SK-N-SH treated with all-trans-retinoic acid at 6 μM for 48 hours (cell line): Measurements from ENCODE around the gene ZFP37.

Source experiments
- ATAC-seq: fragments of 200-7000 bp; cut with Tn5 transposase; 3 replicates; pipeline ENCODE4 v1.9.1; 2020; ENCODE audit warnings: mild to moderate bottlenecking, moderate library complexity
- ARNTL ChIP-seq: fragments of 450-650 bp; formaldehyde crosslinking; IDR thresholded peaks from 2 replicates; pipeline ENCODE4 v1.5.0; 2020; ENCODE audit warnings: low read depth, mild to moderate bottlenecking, moderate library complexity, borderline replicate concordance
- ISL1 ChIP-seq: fragments of 250-450 bp; sonication (Bioruptor Pico); IDR thresholded peaks from 2 replicates; pipeline ENCODE4 v2.1.2; 2022; ENCODE audit warnings: mild to moderate bottlenecking, moderate library complexity
- PATZ1 ChIP-seq: fragments of 250-450 bp; sonication (Bioruptor Pico); IDR thresholded peaks from 2 replicates; pipeline ENCODE4 v1.8.0; 2020; ENCODE audit warnings: mild to moderate bottlenecking, moderate library complexity, borderline replicate concordance
- PPARA ChIP-seq: fragments of 250-450 bp; sonication (Bioruptor Pico); IDR thresholded peaks from 2 replicates; pipeline ENCODE4 v1.5.0; 2020; ENCODE audit warnings: mild to moderate bottlenecking, borderline replicate concordance
- SNAI2 ChIP-seq: fragments of 250-450 bp; sonication (Bioruptor Pico); IDR thresholded peaks from 2 replicates; pipeline ENCODE4 v1.5.0; 2020; ENCODE audit warnings: mild to moderate bottlenecking, moderate library complexity
- TCF4 ChIP-seq: fragments of 250-450 bp; sonication (Bioruptor Pico); IDR thresholded peaks from 2 replicates; pipeline ENCODE4 v1.8.0; 2021; ENCODE audit warnings: mild to moderate bottlenecking, moderate library complexity, borderline replicate concordance
- ZFP3 ChIP-seq: fragments of 250-450 bp; sonication (Bioruptor Pico); IDR thresholded peaks from 2 replicates; pipeline ENCODE4 v1.5.0; 2020; ENCODE audit warnings: mild to moderate bottlenecking, moderate library complexity
- ZFP30 ChIP-seq: fragments of 450-650 bp; formaldehyde crosslinking; IDR thresholded peaks from 2 replicates; pipeline ENCODE4 v1.5.0; 2022; ENCODE audit warnings: mild to moderate bottlenecking, moderate library complexity
- ZNF565 ChIP-seq: fragments of 450-650 bp; formaldehyde crosslinking; conservative IDR thresholded peaks from 2 replicates; pipeline ENCODE4 v1.5.0; 2020; ENCODE audit warnings: low read depth, mild to moderate bottlenecking, moderate library complexity
- ZNF8 ChIP-seq: fragments of 450-650 bp; formaldehyde crosslinking; IDR thresholded peaks from 2 replicates; pipeline ENCODE4 v1.5.0; 2020; ENCODE audit warnings: mild to moderate bottlenecking, moderate library complexity

Gene ZFP37

GRCh38 chr9:113011911-113012381 lies 44.6 kb downstream of the ZFP37 start, which contains the start of gene ZNF883:
Gene ZNF883, minus strand, starts transcription at chr9:113012192.
- peak; percentile 98 for ATAC-seq

GRCh38 chr9:113005777-113006176 lies 50.7 kb downstream of the ZFP37 start:
- ATAC-seq = no peak
- TF ChIP-seq ISL1 (CRISPR knock-in tag) = no peak
- TF ChIP-seq, all 23 proteins: peak for 0

More at GRCh38 chr9:113011911-113012381, 44.6 kb downstream of the ZFP37 start, which contains the start of gene ZNF883:
- TF ChIP-seq PATZ1 (CRISPR knock-in tag) = no peak

GRCh38 chr9:112997236-112997941 lies 59.1 kb downstream of the ZFP37 start:
- TF ChIP-seq ZFP30 (no peak), ZNF8 (CRISPR knock-in tag) (no peak), ARNTL (no peak), SNAI2 (CRISPR knock-in tag) (no peak), ZNF565 (CRISPR knock-in tag) (no peak), PPARA (CRISPR knock-in tag) (no peak), TCF4 (CRISPR knock-in tag) (no peak), ZFP3 (CRISPR knock-in tag) (no peak)
- no peak for ATAC-seq
